HuH-7.5 (cell line): ENCODE measurements around the gene SCGB3A1.

Source experiments
- DNase-seq: peaks from one replicate; pipeline ENCODE4 v3.0.0; 2011; ENCODE audit warnings: low spot score

Gene SCGB3A1

GRCh38 chr5:180604271-180604670 is 13.0 kb upstream of the SCGB3A1 start:
- DNase-seq: no peak

DNA sequence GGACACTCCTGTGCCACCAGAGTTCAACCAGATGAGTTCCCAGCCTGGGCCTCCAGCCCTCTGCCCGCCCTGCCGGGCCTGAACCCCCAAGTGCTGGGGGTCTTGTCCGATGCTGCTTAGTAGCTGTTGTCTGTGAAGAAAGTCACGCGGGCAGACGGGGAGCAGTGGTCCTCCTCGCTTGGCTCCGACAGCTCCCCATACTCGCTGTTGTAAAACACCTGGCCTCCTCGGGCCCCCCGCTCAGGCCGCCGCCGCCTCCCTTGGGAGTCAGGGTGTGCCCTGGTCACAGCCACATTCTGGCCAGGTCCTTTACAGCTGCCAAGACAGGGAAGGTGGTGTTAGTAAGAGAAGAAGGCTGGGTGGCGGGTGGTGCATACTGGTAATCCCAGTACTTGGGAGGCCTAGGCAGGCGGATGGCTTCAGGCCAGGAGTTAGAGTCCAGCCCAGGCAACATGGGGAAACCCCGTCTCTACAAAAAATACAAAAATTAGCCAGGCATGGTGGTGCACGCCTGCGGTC is 11.8 kb upstream of the SCGB3A1 start:
- DNase-seq: peak; percentile 7

DNA sequence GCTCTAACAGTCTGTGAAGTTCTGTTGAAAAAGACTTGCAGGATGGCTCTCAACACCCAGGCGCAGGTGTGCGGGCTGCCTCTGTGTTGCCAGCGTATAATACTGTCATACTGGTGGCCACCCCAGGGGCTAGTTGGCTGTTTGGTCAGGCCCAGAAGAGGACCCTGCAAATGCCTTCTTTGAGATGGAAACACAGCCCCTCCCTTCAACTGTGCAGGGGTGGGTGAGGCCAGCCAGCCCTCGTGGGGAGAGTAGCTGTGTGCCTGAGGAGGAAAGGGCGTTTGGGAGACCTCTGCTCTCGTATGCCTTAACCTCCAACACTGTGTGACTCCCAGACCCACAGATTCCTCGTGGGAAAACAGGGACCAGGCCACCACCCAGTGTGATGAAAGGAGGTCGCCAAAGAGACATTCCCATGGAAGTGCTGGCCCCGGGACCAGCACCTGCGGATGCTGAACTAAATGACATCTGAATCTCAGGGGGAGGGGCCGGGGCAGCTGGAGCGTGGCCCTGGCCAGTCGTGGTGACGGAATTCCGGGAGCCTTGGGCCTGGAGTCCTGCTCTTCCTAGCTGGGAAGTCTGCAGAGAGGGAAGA is 11.3 kb upstream of the SCGB3A1 start:
- DNase-seq: peak; percentile 22

- peak; percentile 21 for DNase-seq
These were observed 10.5 kb upstream of the SCGB3A1 start for GRCh38 chr5:180601591-180602480.

GRCh38 chr5:180600554-180601041 is 9.3 kb upstream of the SCGB3A1 start:
- DNase-seq: no peak

- DNase-seq: no peak
These were observed 8.8 kb upstream of the SCGB3A1 start for GRCh38 chr5:180599981-180600553.

- DNase-seq: no peak
These were observed 8.3 kb upstream of the SCGB3A1 start for GRCh38 chr5:180599590-180599914.

- DNase-seq: no peak
These were observed 7.7 kb upstream of the SCGB3A1 start for GRCh38 chr5:180598797-180599589.

DNA sequence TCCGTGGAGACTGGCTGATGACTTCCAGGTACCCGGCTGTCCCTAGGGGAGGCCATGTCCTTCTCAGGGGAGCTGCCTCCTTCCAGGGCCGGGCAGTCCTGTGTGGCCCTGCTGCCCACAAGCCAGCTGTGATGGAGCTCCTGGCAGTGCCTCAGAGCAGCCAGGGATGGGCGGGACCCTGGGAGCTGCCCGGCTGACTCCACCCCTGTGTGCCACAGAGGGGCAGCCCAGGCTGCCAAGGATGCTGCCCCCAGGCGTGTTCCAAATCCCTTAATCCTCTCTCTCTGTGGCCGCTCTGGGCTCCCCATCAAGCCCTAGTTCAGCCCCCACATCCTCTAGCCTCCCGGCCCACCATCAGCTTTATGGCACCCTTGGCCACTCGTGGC is 7.0 kb upstream of the SCGB3A1 start:
- DNase-seq: no peak

- DNase-seq: no peak
These were observed 5.5 kb upstream of the SCGB3A1 start for GRCh38 chr5:180596668-180597231.

DNA sequence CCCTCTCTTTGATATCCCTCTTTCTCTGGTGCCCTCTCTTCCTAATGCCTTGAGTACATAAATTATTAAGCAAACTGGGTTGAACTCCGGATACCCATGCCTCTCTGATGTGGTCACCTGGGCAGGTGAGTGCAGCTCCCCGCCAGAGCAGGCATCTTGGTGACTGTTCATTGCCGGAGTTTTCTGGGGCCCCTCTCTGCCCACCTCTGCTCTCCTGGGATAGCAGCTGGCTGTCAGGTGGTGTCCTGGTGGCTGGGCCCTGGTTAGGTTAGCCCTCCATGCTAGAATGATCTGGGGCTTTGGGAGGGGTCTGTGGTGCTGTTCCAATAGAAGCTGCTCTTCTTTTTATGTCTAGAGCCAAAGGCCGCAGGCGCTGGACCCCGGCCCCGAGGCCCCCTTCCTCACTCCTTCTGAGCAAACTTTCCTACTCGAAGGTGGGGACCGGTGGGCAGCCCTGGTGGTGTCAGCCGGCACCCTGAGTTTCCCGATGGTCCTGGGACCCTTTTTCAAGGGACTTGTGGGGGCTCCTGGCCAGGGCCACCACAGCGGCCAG is 4.9 kb upstream of the SCGB3A1 start:
- no peak for DNase-seq

DNA sequence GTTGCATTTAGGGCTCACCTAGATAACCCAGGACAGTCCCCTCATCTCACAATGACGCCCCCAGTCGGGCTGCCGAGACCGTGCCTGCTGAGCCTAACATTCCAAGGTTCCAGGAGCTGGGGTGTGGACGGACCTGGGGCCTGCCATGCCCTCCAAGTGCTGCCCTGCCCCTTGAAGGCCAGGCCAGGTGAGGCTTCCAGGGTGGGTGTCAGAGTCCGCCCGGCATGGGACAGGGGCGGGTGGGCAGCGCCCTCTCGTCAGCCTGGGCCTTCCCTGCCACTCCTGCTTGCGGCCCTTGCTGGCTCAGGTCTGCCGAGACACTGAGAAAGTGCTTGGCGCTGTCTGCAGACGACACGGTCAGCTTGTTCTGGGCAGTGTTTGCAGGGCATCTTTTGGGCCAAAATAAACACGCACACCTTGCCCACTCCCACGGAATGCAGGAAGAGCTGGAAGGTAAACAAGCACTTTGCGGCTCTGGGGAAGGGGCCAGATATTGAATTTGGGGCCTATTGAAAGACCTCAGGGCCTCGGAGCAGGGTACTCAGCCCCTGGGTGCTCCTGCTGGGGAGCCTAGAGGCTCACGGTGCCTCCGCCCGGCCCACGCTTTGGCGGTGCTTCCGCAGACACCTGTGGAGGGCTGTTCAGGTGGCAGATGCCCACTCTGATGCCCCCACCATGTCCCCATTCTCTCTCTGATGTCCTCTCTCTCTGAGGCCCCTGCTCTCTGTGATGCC is 4.2 kb upstream of the SCGB3A1 start:
- no peak for DNase-seq

DNA sequence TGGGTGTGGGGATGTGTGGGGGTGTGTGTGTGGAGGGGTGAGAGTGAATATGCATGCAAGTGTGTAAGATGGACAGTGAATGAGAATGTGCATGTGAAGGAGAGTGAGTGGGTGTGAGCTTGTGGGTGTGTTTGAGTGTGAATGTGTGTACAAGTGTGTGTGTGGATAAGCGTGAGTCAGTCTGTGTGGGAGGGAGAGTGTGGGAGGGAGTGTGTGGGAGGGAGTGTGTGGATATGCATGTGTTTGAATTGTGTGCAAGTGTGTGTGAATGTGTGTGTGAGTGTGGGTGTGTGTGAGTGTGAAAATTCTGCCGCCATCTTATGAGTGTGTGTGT is 3.7 kb upstream of the SCGB3A1 start:
- no peak for DNase-seq

DNA sequence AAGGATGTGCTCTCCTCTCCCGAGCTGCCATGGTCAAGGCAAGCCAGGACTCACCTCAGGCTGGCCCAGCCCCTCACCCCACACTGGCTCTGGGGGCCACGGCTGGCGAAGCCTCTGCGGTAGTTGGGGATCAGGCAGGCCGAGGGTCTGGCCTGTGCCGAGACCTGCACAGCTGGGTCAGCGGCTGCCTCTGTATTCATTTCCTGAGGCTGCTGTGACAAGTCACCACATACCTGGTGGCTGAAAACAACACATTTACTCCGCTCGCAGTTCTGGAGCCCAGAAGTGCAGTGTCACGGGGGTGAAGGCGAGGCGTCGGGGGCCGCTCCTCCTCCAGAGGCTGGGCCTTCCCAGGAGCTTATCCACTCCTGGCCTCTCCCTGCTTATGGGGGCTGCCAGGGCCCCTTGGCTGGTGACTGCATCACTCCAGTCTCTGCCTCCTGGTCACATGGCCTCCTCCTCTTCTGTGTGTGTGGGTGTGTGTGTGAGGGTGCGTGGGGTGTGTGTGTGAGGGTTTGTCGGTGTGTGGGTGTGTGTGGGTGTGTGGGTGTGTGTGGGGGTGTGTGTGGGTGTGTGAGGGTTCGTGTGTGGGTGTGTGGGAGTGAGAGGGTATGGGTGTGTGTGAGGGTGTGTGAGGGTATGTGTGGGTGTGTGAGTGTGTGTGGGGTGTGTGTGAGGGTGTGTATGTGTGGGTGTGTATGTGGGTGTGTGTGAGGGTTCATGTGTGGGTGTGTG is 3.2 kb upstream of the SCGB3A1 start:
- DNase-seq: no peak

- DNase-seq: no peak
These were observed 2.3 kb upstream of the SCGB3A1 start for GRCh38 chr5:180593446-180594206.

- no peak for DNase-seq
These were observed 877 bp upstream of the SCGB3A1 start for GRCh38 chr5:180592176-180592575.

DNA sequence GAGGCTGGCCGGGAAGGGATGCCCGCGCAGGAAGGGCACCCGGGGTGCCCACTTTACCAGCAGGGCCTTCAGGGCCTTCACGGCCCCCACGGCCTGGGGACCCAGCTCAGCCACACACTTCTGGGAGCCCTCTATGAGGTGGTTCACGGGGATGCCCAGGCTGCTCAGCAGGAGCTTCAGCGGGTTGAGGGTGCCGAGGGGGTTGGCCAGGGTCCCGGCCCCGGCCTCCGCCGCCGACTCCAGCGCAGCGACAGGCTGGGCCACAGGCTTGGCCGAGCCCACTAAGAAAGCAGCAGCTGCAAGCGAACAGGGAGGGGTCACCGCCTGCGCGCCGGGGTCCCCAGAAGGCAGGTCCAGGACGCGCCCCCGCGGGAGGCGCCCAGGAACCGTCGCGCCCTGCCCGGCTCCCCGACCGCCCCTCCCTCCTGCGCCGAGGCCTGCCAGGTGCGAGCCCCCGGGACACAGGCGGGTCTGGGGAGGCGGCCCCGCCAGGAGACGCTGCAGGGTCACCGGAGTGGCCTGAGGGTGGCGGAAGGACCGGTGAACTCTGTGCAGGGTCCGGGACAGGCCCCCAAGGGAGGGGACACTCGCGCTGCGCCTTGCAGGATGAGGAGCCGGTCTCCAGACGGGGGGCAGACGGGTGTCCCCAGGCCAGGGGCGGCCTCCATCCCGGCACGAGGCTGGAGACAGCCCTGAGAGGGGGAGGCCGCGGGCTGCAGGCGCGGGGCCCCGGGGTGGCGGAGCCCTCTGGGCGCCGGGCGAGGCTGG is 572 bp downstream of the SCGB3A1 start:
- DNase-seq: no peak

- no peak for DNase-seq
These were observed 1.3 kb downstream of the SCGB3A1 start for GRCh38 chr5:180589771-180590542.
